SH-SY5Y (cell line): ENCODE data around the gene PRKAB1.

ENCODE experiments used
- GATA2 ChIP-seq: IDR thresholded peaks from 2 replicates; pipeline ENCODE4 v1.6.1; 2011; ENCODE audit warnings: mild to moderate bottlenecking, low read depth, low read length
- GATA3 ChIP-seq: IDR thresholded peaks from 2 replicates; pipeline ENCODE4 v1.6.1; 2011; ENCODE audit warnings: low read depth, mild to moderate bottlenecking, low read length, moderate library complexity

Gene PRKAB1

GRCh38 chr12:119710965-119711551, 43.1 kb downstream of the PRKAB1 start:
- TF ChIP-seq GATA3 (no peak), GATA2 (no peak)

GRCh38 chr12:119711693-119712092, 43.8 kb downstream of the PRKAB1 start:
- TF ChIP-seq GATA2 (no peak), GATA3 (no peak)

GRCh38 chr12:119712721-119713120, 44.8 kb downstream of the PRKAB1 start:
- no peak for TF ChIP-seq GATA2
- no peak for TF ChIP-seq GATA3

- TF ChIP-seq GATA2 = no peak
- no peak for TF ChIP-seq GATA3
Observed at GRCh38 chr12:119713551-119714031, 45.7 kb downstream of the PRKAB1 start.

GRCh38 chr12:119714614-119715267, 46.8 kb downstream of the PRKAB1 start:
- TF ChIP-seq GATA2 (no peak), GATA3 (no peak)

GRCh38 chr12:119715268-119715620, 47.3 kb downstream of the PRKAB1 start:
- TF ChIP-seq GATA2 (no peak), GATA3 (no peak)

GRCh38 chr12:119718141-119718540, 50.2 kb downstream of the PRKAB1 start:
- TF ChIP-seq GATA3 (no peak), GATA2 (no peak)

GRCh38 chr12:119720349-119720748, 52.4 kb downstream of the PRKAB1 start:
- TF ChIP-seq GATA2 (no peak), GATA3 (no peak)

GRCh38 chr12:119721306-119721705, 53.4 kb downstream of the PRKAB1 start:
- TF ChIP-seq GATA3 = no peak
- no peak for TF ChIP-seq GATA2

GRCh38 chr12:119725523-119725922, 57.6 kb downstream of the PRKAB1 start:
- no peak for TF ChIP-seq GATA3
- TF ChIP-seq GATA2 = no peak

- TF ChIP-seq GATA2 = no peak
- no peak for TF ChIP-seq GATA3
Observed at GRCh38 chr12:119727600-119728443, 59.9 kb downstream of the PRKAB1 start.

GRCh38 chr12:119728444-119728745, 60.5 kb downstream of the PRKAB1 start:
- TF ChIP-seq GATA2 (no peak), GATA3 (no peak)

- TF ChIP-seq GATA2 = no peak
- TF ChIP-seq GATA3 = no peak
Observed at GRCh38 chr12:119729871-119730270, 61.9 kb downstream of the PRKAB1 start.

GRCh38 chr12:119730381-119730780, 62.4 kb downstream of the PRKAB1 start:
- TF ChIP-seq GATA3 (no peak), GATA2 (no peak)
